WTC11 (cell line): Measurements from ENCODE around the gene CD79A.

Experiments used
- PREB ChIP-seq: sonication (generic); formaldehyde crosslinking; IDR thresholded peaks from 2 replicates; pipeline ENCODE4 v1.8.1; 2022; ENCODE audit warnings: mild to moderate bottlenecking, missing genetic modification reagents, moderate library complexity, borderline replicate concordance
- TF ChIP-seq, protein P1 (sequence below): fragments of 200-600 bp; IDR thresholded peaks from 2 replicates; pipeline ENCODE4 v1.8.0; 2022; ENCODE audit warnings: antibody characterized with exemption

DNA sequence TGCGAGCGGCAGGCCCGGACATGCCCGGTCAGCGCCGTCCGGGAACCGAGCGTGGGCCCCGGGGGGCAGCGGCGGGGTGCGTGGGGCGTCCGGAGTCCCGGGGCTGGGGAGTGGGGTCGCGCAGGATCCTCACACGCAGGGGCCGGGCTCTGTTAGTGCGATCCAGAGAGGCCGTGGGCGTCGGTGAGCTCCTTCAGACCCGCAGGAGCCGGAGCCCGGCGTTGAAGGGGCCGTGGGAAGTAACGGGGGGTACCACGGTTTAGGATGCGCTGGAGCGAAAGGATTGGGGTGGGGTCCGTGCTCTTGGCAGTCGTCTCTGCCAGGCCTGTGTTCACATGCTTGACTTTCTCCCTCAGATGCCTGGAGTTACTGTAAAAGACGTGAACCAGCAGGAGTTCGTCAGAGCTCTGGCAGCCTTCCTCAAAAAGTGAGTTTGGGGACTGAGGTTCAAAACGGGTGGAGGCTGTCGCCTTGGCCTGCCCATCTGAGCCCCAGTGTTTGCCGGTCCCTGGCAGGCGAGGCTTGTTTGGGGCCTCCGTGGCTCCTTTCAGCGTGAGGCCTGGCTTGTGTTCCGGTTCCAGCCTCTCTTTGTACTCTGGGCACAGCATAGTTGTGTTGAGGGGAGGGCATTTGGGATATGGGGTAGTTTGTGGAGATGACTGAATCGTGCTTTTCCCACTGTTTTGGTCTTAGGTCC is 16.5 kb upstream of the CD79A start:
- TF ChIP-seq, protein P1, sequence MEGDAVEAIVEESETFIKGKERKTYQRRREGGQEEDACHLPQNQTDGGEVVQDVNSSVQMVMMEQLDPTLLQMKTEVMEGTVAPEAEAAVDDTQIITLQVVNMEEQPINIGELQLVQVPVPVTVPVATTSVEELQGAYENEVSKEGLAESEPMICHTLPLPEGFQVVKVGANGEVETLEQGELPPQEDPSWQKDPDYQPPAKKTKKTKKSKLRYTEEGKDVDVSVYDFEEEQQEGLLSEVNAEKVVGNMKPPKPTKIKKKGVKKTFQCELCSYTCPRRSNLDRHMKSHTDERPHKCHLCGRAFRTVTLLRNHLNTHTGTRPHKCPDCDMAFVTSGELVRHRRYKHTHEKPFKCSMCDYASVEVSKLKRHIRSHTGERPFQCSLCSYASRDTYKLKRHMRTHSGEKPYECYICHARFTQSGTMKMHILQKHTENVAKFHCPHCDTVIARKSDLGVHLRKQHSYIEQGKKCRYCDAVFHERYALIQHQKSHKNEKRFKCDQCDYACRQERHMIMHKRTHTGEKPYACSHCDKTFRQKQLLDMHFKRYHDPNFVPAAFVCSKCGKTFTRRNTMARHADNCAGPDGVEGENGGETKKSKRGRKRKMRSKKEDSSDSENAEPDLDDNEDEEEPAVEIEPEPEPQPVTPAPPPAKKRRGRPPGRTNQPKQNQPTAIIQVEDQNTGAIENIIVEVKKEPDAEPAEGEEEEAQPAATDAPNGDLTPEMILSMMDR: no peak
- no peak for TF ChIP-seq PREB (CRISPR knock-in tag)
